ENCODE measurements around the gene PRRT4.

The PRRT4 gene

DNA sequence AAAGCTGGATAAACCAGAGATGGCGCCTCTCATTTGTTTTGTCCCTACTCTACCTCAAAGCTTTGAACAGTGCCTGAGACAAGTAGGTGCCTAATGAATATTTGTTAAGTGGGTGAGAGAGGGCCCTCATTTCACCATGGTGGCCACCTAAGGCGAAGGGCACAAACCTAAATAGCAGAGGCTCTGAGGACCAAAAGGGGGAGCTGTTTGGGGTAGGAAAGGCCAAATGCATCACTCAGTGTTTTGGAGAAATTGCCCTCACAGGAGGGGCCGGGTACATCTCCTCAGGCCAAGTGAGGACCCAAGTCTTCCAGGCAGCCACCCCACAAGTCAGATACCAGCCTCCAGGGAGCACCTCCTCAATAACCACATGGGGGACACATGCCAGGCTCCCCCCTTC lies 34.3 kb upstream of the PRRT4 start:
- Histone ChIP-seq H3K18ac (ENCODE audit: low read length) (no peak overlapping the region), H3K9me3 (replicated peaks in 1 of 2; ENCODE audit: control insufficient read depth in 2 of 2, insufficient read depth in 1 of 2, low read depth in 1 of 2, low read length in 2 of 2) (no peaks in the 10 kb centered on the region), H3K79me1 (ENCODE audit: low read depth, low read length) (peaks cover 4% of the 10 kb centered on the region), H3K4ac (ENCODE audit: low read length) (no peak overlapping the region), H3K27me3 (ENCODE audit: control insufficient read depth in 3 of 3, insufficient read depth in 3 of 3, low read depth in 1 of 3, low read length in 3 of 3) (no peaks in the 10 kb centered on the region), H4K91ac (ENCODE audit: low read depth, low read length, poor library complexity) (no peak overlapping the region), H2BK12ac (ENCODE audit: low read length) (no peak overlapping the region), H2BK5ac (ENCODE audit: low read length) (peak overlapping the region; percentile 87), H4K8ac (ENCODE audit: low read depth, low read length) (no peak overlapping the region), H3K4me3 (ENCODE audit: low read length in 2 of 2) (no peak overlapping the region), H3K14ac (ENCODE audit: low read length) (no peak overlapping the region), H2AFZ (ENCODE audit: low read length) (no peak overlapping the region), H3K27ac (replicated peaks; ENCODE audit: low read length) (no peak overlapping the region), H2AK5ac (ENCODE audit: low read depth, low read length) (no peak overlapping the region), H3K23ac (ENCODE audit: low read depth, low read length, poor library complexity) (no peak overlapping the region), H3K36me3 (replicated peaks in 1 of 2; ENCODE audit: control insufficient read depth in 2 of 2, insufficient read depth in 2 of 2, low read length in 2 of 2) (peaks cover 35 to 46% of the 10 kb centered on the region in 2 donors), H3K4me2 (ENCODE audit: insufficient read depth, low read length, poor library complexity, severe bottlenecking) (no peak overlapping the region), H2BK120ac (ENCODE audit: low read depth, low read length) (no peak overlapping the region), H2BK15ac (ENCODE audit: low read length) (no peak overlapping the region), H3K9ac (ENCODE audit: low read depth, low read length, poor library complexity) (no peak overlapping the region), H3K4me1 (ENCODE audit: control insufficient read depth in 2 of 2, insufficient read depth in 1 of 2, low read depth in 1 of 2, low read length in 2 of 2) (no peaks in the 10 kb centered on the region)
- no CpG with 5 or more reads among the region's 3 CpGs for WGBS, 2 donors (ENCODE audit: extremely low coverage in 2 of 2, insufficient read length in 2 of 2, insufficient replicate concordance in 1 of 2)
- no peak for DNase-seq (ENCODE audit: low spot score)

DNA sequence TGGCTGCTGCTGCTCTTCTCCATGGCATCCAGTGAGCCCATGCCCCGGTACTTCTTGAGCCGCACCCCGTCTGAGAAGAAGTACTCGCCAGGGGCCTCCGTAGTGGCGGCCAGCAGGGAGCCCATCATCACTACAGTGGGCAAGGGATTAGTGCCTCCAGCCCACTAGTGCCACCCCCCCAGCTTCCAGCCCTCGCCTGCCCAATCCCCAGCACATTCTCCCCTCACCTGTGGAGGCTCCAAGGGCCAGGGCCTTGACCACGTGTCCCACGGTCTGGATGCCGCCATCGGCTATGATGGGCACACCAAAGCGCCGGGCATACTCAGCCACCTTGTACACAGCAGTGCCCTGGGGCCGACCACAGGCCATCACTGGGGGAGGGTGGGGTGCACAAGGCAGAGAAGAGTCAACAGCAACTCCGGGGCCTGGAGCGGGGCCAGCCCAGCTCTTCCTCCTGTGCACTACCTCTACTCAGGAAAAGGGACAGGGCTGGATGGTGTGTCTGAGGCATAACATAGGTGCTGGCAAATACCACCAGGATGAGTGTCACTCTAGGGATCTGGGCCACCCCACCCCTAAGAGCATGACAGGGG lies 33.5 kb upstream of the PRRT4 start:
- no peak overlapping the region for H3K23ac ChIP-seq (ENCODE audit: low read depth, low read length, poor library complexity)
- no peak overlapping the region for H3K4me2 ChIP-seq (ENCODE audit: insufficient read depth, low read length, poor library complexity, severe bottlenecking)
- H3K27me3 ChIP-seq (ENCODE audit: control insufficient read depth in 3 of 3, insufficient read depth in 3 of 3, low read depth in 1 of 3, low read length in 3 of 3) = no peaks in the 10 kb centered on the region
- no peak overlapping the region for H3K18ac ChIP-seq (ENCODE audit: low read length)
- H2BK15ac ChIP-seq (ENCODE audit: low read length) = no peak overlapping the region
- no peak overlapping the region for H3K27ac ChIP-seq (replicated peaks; ENCODE audit: low read length)
- no peak overlapping the region for H3K4ac ChIP-seq (ENCODE audit: low read length)
- H4K8ac ChIP-seq (ENCODE audit: low read depth, low read length) = no peak overlapping the region
- no peak overlapping the region for H2AFZ ChIP-seq (ENCODE audit: low read length)
- H3K4me3 ChIP-seq (ENCODE audit: low read length in 2 of 2) = no peak overlapping the region
- peaks cover 29 to 41% of the 10 kb centered on the region in 2 donors for H3K36me3 ChIP-seq (replicated peaks in 1 of 2; ENCODE audit: control insufficient read depth in 2 of 2, insufficient read depth in 2 of 2, low read length in 2 of 2)
- H3K14ac ChIP-seq (ENCODE audit: low read length) = no peak overlapping the region
- no peak overlapping the region for H2BK12ac ChIP-seq (ENCODE audit: low read length)
- no peak overlapping the region for H3K9ac ChIP-seq (ENCODE audit: low read depth, low read length, poor library complexity)
- H2BK5ac ChIP-seq (ENCODE audit: low read length) = peak overlapping the region; percentile 3
- no CpG with 5 or more reads among the region's 16 CpGs for WGBS, 2 donors (ENCODE audit: extremely low coverage in 2 of 2, insufficient read length in 2 of 2, insufficient replicate concordance in 1 of 2)
- H3K4me1 ChIP-seq (ENCODE audit: control insufficient read depth in 2 of 2, insufficient read depth in 1 of 2, low read depth in 1 of 2, low read length in 2 of 2) = peaks cover under 1 to 1% of the 10 kb centered on the region in 2 donors
- H3K79me1 ChIP-seq (ENCODE audit: low read depth, low read length) = peaks cover 4% of the 10 kb centered on the region
- H3K9me3 ChIP-seq (replicated peaks in 1 of 2; ENCODE audit: control insufficient read depth in 2 of 2, insufficient read depth in 1 of 2, low read depth in 1 of 2, low read length in 2 of 2) = no peaks in the 10 kb centered on the region
- H2BK120ac ChIP-seq (ENCODE audit: low read depth, low read length) = no peak overlapping the region
- no peak for DNase-seq (ENCODE audit: low spot score)
- peak overlapping the region; percentile 25 for H4K91ac ChIP-seq (ENCODE audit: low read depth, low read length, poor library complexity)
- H2AK5ac ChIP-seq (ENCODE audit: low read depth, low read length) = no peak overlapping the region

DNA sequence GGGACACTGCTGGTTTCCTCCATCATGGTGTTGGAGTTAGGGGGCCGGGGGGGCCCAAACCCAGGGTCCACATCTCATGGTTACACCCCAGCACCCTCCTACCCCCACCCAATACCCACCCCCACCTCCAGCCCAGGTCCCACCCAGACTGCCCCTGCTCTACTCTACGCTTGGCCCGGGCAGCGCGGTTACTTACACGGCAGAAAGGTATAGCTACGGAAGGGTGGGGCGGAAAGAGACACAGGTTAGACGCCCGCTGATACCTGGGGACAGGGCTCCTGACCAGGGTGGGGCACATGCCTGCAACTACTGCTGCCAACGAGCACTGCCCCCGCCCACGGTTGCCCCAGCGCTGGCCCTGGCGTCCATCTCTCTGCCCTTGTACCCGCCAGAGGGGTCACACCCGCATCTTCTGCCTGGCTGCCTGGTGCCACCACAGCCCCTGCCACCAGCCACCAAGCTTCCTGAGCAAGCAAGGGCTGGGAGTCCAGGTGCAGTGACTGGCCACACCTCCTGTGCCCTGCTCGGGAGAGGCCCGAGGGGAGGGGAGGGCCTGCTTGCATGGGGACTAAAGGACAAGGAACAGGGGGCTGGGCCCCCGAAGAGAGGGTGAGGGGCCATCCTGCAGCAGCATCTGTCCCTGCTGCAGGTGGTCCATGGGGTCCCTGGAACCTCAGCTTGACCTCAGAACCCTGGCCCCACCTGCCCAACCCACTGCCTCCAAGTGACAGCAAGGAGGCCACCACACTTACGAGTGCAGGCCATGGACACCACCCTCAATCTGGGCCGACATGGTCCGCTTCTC lies 32.2 kb upstream of the PRRT4 start:
- Histone ChIP-seq H4K91ac (ENCODE audit: low read depth, low read length, poor library complexity) (no peak overlapping the region), H2BK5ac (ENCODE audit: low read length) (no peak overlapping the region), H4K8ac (ENCODE audit: low read depth, low read length) (no peak overlapping the region), H3K9me3 (replicated peaks in 1 of 2; ENCODE audit: control insufficient read depth in 2 of 2, insufficient read depth in 1 of 2, low read depth in 1 of 2, low read length in 2 of 2) (no peaks in the 10 kb centered on the region), H2BK15ac (ENCODE audit: low read length) (peak overlapping the region; percentile 23), H3K4me2 (ENCODE audit: insufficient read depth, low read length, poor library complexity, severe bottlenecking) (no peak overlapping the region), H3K4me3 (ENCODE audit: low read length in 2 of 2) (no peak overlapping the region), H3K79me1 (ENCODE audit: low read depth, low read length) (peaks cover 4% of the 10 kb centered on the region), H2AK5ac (ENCODE audit: low read depth, low read length) (peak overlapping the region; percentile 16), H2BK12ac (ENCODE audit: low read length) (no peak overlapping the region), H3K4me1 (ENCODE audit: control insufficient read depth in 2 of 2, insufficient read depth in 1 of 2, low read depth in 1 of 2, low read length in 2 of 2) (peaks cover 13 to 14% of the 10 kb centered on the region in 2 donors), H3K4ac (ENCODE audit: low read length) (no peak overlapping the region), H3K36me3 (replicated peaks in 1 of 2; ENCODE audit: control insufficient read depth in 2 of 2, insufficient read depth in 2 of 2, low read length in 2 of 2) (peaks cover 24 to 36% of the 10 kb centered on the region in 2 donors), H2BK120ac (ENCODE audit: low read depth, low read length) (no peak overlapping the region), H3K27me3 (ENCODE audit: control insufficient read depth in 3 of 3, insufficient read depth in 3 of 3, low read depth in 1 of 3, low read length in 3 of 3) (no peaks in the 10 kb centered on the region), H3K14ac (ENCODE audit: low read length) (peak overlapping the region; percentile 25), H3K27ac (replicated peaks; ENCODE audit: low read length) (no peak overlapping the region), H3K18ac (ENCODE audit: low read length) (no peak overlapping the region), H3K9ac (ENCODE audit: low read depth, low read length, poor library complexity) (peak overlapping the region; percentile 35), H2AFZ (ENCODE audit: low read length) (no peak overlapping the region), H3K23ac (ENCODE audit: low read depth, low read length, poor library complexity) (peak overlapping the region; percentile 58)
- DNase-seq (ENCODE audit: low spot score) = no peak
- no CpG with 5 or more reads among the region's 23 CpGs for WGBS, 2 donors (ENCODE audit: extremely low coverage in 2 of 2, insufficient read length in 2 of 2, insufficient replicate concordance in 1 of 2)

Data from neuronal stem cell (in vitro differentiated cells).